Measurements from ENCODE around the gene ZNF396.

ZNF396 gene

DNA sequence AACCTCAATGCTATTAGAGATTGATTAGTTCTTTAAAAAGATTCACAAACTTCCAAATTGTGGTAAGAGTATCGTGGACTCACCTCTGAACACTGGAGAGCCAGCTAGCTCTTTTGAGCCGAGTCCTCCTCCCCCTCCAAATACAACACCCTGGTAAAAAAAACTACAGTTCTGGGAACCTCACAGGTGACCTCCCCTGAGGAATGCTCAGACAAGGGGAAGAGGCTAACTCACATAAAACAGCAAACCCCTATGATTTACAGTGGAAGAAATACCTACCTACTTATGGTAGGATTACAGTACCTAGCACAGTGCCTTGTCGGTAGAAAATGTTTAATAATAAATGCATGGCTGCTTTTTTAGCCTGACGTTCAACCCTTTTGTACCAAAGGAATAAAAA, 41.3 kb downstream of the ZNF396 start:
- no peak for DNase-seq (ENCODE audit: low read depth in 2 of 2)

DNA sequence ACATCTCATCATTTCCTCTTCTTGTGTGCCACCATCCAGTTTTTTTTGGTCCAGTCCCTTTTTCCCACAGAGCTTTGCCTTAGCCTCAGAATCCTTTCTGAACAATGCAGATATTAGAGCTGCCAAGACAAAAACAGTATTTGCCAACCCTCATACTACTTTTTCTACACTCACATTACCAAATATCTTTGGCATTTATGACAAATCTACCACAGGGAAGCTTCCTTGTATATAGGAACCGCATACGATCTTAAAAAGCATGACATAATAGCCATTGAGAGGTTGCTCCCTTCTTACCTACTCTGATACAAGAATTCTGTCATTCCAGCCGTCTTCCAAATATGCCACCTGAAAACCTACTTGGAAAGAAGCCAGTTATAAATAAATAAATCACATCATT, 42.3 kb downstream of the ZNF396 start:
- no peak for DNase-seq (ENCODE audit: low read depth in 2 of 2)

DNA sequence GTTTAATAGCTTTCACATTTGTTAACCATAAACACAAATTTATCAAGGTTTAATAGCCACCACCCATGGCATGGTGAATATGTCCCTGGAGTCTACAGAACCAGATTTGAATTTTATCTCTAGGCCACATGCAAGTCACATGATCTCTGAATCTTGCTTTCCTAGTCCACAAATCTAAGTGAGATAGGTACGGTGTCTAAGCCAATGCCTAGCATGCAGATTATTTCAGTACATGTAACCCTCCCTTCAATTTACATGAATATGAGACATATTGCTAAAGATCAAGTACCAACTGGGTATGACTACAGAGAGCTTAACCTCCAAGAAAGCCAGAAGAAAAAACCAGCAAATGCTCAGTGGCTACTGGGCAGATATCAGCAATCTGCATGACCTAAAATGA, 42.9 kb downstream of the ZNF396 start:
- no peak for DNase-seq (ENCODE audit: low read depth in 2 of 2)

DNA sequence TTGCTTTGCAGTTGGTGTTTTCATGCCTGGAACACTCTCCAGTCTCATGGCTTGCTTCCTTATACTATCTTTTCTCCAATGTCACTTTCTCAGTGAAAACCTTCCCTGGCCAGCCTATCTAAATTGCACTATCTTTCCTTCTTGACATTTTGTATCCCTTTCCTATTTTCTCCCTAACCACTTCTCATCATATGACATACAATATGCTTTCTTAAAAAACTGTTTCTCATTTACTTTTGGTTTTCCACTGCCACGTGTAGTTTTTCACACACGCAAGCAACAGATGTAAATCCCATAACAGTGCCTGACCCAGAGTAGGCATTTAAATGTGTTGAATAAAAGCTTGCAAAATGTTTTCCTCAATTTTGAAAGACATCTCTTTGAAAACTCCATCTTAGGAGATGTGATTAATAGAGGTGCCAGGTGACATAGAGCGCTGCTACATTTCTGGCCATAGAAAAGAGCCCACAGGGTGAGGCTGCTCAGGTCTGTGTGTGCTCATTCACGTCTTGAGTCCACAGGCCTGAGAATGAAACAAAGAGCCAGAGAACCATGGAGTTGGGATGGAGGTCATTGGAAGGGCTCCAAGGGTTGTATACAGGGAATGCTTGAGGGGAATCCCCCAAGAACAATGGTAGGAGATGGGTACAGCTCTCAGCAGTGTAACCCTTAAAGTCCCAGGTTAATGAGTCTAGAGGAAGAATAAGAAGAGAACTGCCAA, 45.6 kb downstream of the ZNF396 start:
- no peak for DNase-seq (ENCODE audit: low read depth in 2 of 2)

DNA sequence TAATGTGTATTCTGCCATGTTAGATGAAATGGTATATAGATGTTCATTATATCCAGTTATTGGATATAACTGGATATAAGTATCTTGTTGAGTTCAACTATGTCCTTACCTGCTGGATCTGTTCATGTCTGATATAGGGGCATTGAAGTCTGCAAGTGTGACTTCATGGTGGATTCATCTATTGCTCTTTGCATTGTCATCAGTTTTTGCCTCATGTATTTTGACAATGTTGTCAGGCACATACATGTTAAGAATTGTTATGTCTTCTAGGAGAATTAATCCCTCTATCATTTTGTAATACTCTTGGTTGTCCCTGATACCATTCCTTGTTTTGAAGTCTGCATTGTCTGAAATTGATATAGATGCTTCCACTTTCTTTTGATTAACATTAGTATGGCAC, 48.3 kb downstream of the ZNF396 start:
- no peak for DNase-seq (ENCODE audit: low read depth in 2 of 2)

DNA sequence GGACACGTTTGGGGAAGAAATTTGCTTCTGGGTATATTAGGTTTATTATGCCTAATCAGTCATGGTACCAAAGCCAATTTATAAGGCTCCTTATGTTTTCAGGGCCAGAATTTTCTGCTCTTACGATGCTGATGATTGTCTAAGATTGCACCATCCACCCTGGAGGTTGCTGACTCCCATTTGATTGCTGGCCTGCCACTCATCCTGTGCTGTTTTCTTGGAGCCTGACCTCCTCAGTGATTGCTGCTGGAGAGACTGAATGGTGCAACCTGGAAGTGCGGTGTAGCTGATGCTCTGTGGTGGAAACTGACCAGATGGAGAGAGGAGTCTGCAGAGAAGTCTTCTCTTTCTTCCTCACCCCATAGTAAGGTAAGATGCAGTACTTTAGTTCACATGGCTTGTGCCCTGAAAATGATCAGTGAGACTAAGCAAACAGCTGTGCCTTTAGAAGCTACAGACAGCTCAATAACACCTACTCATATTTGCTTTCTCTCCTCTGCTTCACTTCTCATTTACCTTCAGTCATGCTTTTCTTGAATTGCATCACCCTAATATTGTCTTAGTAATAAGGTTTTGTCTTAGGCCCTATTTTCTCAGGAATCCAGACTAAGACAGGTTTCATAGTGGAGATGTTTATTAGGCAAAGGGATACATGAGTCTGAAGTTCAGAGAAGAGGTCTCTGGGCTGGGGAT, 50.3 kb downstream of the ZNF396 start:
- DNase-seq (ENCODE audit: low read depth in 2 of 2): no peak

DNA sequence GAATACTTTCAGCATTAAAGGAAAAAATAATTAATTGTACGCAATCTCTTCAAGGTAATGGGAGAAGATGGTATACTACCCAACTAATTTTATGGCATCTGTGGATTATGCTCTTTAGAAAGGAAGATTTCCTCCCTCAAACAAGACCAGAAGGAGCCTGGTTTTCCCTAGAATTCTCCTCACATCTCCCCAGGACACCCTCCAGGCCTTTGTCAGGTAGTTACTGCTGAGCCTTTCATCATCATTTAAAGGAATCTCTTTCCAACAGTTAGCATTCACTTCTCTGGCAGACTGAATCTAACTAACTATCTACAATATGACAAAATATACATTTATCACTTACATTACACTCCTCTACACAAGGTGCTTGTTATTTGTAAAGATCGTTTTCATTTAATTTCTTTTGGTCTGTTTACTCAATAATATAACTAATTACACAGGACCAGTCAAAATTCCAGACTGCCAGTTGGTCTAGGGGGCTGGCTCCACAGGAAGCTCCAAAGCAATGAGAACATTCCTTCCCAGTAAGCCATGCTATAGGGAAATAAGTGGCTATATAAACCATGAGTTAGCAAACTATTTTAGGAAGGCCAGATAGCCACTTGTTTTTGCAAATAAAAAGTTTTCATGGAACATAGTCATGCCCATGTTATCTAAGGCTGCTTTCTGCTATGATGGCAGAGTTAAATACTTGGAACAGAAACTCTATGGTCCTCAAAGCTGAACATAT, 52.0 kb downstream of the ZNF396 start:
- no peak for DNase-seq (ENCODE audit: low read depth in 2 of 2)

DNA sequence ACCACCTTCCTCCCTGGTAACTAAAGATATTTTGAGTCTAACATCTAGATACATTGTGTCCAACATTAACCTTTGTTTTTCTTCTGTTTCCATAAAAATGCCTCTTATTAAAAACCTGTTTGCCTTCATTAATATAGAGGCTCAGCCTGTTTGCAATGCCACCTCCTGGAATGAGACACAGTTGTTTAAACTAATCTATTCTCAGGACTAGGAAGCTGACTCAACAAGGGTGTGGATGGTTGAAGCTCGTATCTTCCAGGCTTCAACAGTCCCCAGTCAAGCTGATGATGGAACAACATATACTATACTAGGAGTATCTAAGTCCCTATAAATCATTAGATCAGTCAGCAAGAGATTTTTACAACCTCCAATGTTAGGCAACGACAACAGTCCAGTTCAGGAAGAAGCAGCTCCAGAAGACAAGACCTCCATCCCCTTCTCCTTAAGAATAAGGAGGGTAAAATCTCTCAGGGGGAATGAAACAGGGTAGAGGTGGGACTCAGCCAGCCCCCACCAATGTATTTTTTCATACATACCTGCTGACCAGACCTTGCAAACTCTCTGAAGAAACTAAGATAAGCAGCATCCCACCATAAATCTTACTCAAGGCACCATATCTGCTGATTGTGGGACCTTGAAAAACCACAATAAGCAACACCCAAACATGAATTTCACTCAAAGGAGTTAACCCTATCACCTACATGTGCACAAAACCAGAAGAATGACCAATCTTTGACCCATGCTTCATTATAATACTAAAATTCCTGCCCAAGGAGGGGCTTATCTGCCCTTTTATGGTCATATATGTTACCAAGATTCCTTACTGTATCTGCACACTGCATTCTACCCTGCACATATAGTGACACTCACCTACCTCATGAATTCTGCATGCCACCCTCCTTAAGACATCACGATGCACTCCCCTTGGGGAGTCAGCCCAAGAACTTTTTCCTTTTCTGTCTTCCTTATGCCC, 54.4 kb downstream of the ZNF396 start:
- no peak for DNase-seq (ENCODE audit: low read depth in 2 of 2)

Measured in activated CD8-positive, alpha-beta memory T cell treated with anti-CD3 and anti-CD28 coated beads for 4 hours (primary cell).